Suprapubic skin (tissue), 3 donors: ENCODE data around the gene CKM.

Experiments
- CTCF ChIP-seq, 2 donors: fragments of 200-600 bp in 1 of 2; fragments of 450-650 bp in 1 of 2; sonication (generic) in 1 of 2; IDR thresholded peaks; one replicate each; pipeline ENCODE4 v1.5.1; 2016 to 2019; ENCODE audit warnings: antibody characterized with exemption in 2 of 2, mild to moderate bottlenecking in 1 of 2, moderate library complexity in 1 of 2
- POLR2AphosphoS5 ChIP-seq, 3 donors: sonication (generic); formaldehyde crosslinking; IDR thresholded peaks; one replicate each; pipeline ENCODE4 v1.6.1; 2017; ENCODE audit warnings: antibody characterized with exemption in 3 of 3

DNA sequence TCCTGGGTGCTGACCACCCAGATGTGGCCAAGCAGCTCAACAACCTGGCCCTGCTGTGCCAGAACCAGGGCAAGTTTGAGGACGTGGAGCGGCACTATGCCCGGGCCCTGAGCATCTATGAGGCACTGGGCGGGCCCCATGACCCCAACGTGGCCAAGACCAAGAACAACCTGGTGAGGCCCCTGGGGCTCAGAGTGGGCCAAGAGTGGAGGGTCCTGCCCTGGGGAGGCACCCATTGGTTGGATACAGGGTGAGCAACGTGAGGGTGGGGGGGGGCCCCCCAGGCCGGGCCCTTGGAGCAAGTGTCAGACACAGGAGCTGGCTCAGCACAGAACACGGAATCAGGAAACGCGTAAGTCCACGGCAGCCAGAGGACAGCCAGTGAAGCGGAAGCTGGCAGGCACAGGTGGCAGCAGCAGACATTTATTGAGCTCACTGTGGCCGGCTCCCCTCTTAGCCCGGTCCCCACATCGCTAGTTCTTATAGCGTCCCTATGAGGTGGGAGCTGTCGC is 26.8 kb upstream of the CKM start:
- TF ChIP-seq POLR2AphosphoS5 (IDR thresholded peaks at IDR 0.05) (no peak), CTCF (IDR thresholded peaks at IDR 0.05) (no peak)
